Kidney (tissue), 14 donors: ENCODE results near the gene SIGLEC12. TPM values are rescaled to one million over a fixed set of nuclear protein-coding genes. Genes with fewer than 3 reads are reported as not detected.

ENCODE experiments used
- DNase-seq, 5 donors: peaks; one replicate each; pipeline ENCODE4 v3.0.0-alpha.2; 2013 to 2020
- FAIRE-seq: peaks from 2 replicates; lab custom pipeline; 2012; peaks lifted over from hg19 to GRCh38; lab: Jason Lieb, UNC
- H3K27ac ChIP-seq, 2 donors: one replicate each; pipeline ENCODE4 v1.7.0; 2013; ENCODE audit warnings: low read depth in 2 of 2, low read length in 2 of 2, inconsistent platforms in 1 of 2
- H3K27me3 ChIP-seq: one replicate; pipeline ENCODE4 v1.7.1; 2013; ENCODE audit warnings: low read length, inconsistent platforms; ENCODE audit not compliant: control insufficient read depth, insufficient read depth
- H3K36me3 ChIP-seq, 3 donors: one replicate each; pipeline versions ENCODE4 v1.7.0 to v1.7.1; 2013; ENCODE audit warnings: low read length in 3 of 3, control low read depth in 1 of 3, inconsistent platforms in 1 of 3; ENCODE audit not compliant: insufficient read depth in 3 of 3, control insufficient read depth in 2 of 3
- H3K4me1 ChIP-seq, 3 donors: one replicate each; pipeline versions ENCODE4 v1.7.0 to v1.7.1; 2013; ENCODE audit warnings: low read length in 3 of 3, inconsistent platforms in 1 of 3, low read depth in 1 of 3; ENCODE audit not compliant: control insufficient read depth in 2 of 3, insufficient read depth in 2 of 3
- H3K4me3 ChIP-seq, 3 donors: one replicate each; pipeline versions ENCODE4 v1.7.0 to v1.8.1; 2013; ENCODE audit warnings: low read length in 3 of 3, control low read depth in 1 of 3, inconsistent platforms in 1 of 3
- H3K9ac ChIP-seq, 3 donors: one replicate each; pipeline versions ENCODE4 v1.7.0 to v1.7.1; 2013; ENCODE audit warnings: low read length in 3 of 3, control low read depth in 1 of 3, inconsistent platforms in 1 of 3
- H3K9me3 ChIP-seq, 3 donors: one replicate each; pipeline versions ENCODE4 v1.7.0 to v1.7.1; 2013; ENCODE audit warnings: low read length in 3 of 3, control low read depth in 1 of 3, inconsistent platforms in 1 of 3; ENCODE audit not compliant: control insufficient read depth in 2 of 3, insufficient read depth in 1 of 3
- intact Hi-C: fragments of 100-400 bp; cut with DNase I; formaldehyde crosslinking; loops from one replicate; pipeline ENCODE4 v1.11.1; 2022
- polyA plus RNA-seq: library from polyadenylated mRNA; stranded (reverse); fragments of 350-450 nt; fragmentation: Illumina TruSeq; extraction: RNeasy Lipid Tissue Mini Kit (QIAGEN cat#74804); gene quantifications from one replicate; pipeline ENCODE4 v1.2.3, GENCODE V29; 2014; ENCODE audit warnings: low read depth, low replicate concordance; ENCODE audit not compliant: insufficient read depth
- total RNA-seq: library from RNA; stranded (reverse); fragmentation: NEBNext Ultra II Directional; extraction: Animal tissue kit (Norgen Biotek cat#: 25700); gene quantifications from one replicate; pipeline ENCODE4 v1.2.1, GENCODE V29; 2021
- TF ChIP-seq, protein P1 (sequence below): IDR thresholded peaks from 3 replicates; pipeline ENCODE4 v1.5.1; 2012; ENCODE audit warnings: mild to moderate bottlenecking, moderate library complexity, borderline replicate concordance; ENCODE audit not compliant: insufficient read depth; ENCODE audit errors: extremely low read depth
- donor health status: control.
- donor health status: control.
- donor health status: control.
- donor health status: control.
- donor health status: control.
- donor health status: DM: yes; HTN: yes; CAD: no.
- donor health status: Normal renal cell carcinoma (clear cell type).

The SIGLEC12 gene
- total and polyA plus RNA-seq, 2 donors from 2014 or later, result 0.66 TPM; not detected in 1

DNA sequence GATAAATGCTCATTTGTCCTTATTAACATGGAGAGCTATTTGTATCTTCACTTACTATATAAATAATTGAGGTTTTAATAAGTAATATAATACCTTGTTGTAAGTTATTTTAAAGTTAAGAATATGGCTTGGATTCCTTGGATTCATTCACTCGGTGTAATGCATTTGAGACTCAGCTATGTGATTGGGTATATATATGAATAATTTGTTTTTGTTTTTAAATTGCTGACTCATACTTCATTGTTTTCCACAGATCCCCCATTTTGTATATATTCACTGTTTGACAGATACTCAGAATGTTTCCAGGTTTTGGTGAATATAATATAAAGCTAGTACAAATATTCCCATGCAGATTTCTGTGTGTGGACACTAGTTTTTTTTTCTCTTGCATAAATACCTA lies 30.1 kb downstream of the SIGLEC12 start:
- H3K27ac ChIP-seq, result no peak overlapping the region
- FAIRE-seq, result no peak
- peaks cover 0 to 3% (median 0%) of the 10 kb centered on the region in 3 donors for H3K9me3 ChIP-seq
- no peaks in the 10 kb centered on the region for H3K36me3 ChIP-seq
- no peak overlapping the region for H3K4me3 ChIP-seq
- H3K27me3 ChIP-seq, result no peaks in the 10 kb centered on the region
- TF ChIP-seq, protein P1, sequence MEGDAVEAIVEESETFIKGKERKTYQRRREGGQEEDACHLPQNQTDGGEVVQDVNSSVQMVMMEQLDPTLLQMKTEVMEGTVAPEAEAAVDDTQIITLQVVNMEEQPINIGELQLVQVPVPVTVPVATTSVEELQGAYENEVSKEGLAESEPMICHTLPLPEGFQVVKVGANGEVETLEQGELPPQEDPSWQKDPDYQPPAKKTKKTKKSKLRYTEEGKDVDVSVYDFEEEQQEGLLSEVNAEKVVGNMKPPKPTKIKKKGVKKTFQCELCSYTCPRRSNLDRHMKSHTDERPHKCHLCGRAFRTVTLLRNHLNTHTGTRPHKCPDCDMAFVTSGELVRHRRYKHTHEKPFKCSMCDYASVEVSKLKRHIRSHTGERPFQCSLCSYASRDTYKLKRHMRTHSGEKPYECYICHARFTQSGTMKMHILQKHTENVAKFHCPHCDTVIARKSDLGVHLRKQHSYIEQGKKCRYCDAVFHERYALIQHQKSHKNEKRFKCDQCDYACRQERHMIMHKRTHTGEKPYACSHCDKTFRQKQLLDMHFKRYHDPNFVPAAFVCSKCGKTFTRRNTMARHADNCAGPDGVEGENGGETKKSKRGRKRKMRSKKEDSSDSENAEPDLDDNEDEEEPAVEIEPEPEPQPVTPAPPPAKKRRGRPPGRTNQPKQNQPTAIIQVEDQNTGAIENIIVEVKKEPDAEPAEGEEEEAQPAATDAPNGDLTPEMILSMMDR, result no peak
- H3K9ac ChIP-seq, result no peak overlapping the region
- H3K4me1 ChIP-seq, result no peaks in the 10 kb centered on the region
- intact Hi-C loops, result loop anchor here (10.0 kb wide), 1 partner anchor 173 kb away; the partner anchor contains the start of gene SIGLEC14
- no peak for DNase-seq

DNA sequence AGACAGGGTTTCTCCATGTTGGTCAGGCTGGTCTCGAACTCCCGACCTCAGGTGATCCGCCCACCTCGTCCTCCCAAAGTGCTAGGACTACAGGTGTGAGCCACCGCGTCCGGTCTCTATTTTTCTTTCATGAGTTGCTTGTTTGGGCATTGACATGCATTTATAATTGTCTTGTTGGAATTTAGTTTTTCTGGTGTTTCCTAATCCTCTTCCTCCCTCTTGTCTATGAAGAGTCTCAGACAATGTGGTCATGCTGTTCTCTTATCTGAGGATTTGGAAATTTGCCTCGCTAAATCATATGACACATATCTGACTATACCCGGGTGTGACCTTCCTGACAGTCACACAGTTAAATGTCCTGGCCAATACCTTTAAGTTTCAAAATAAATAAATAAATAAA lies 30.6 kb downstream of the SIGLEC12 start:
- H3K4me3 ChIP-seq, result no peak overlapping the region
- no peak overlapping the region for H3K9ac ChIP-seq
- intact Hi-C loops, result loop anchor here (10.0 kb wide), 1 partner anchor 174 kb away; the partner anchor contains the start of gene SIGLEC14
- no peak for FAIRE-seq
- H3K27ac ChIP-seq, result no peak overlapping the region
- no peak for DNase-seq
- no peaks in the 10 kb centered on the region for H3K27me3 ChIP-seq
- H3K9me3 ChIP-seq, result peaks cover 0 to under 1% (median 0%) of the 10 kb centered on the region in 3 donors
- no peaks in the 10 kb centered on the region for H3K4me1 ChIP-seq
- TF ChIP-seq, protein P1, result no peak
- no peaks in the 10 kb centered on the region for H3K36me3 ChIP-seq

DNA sequence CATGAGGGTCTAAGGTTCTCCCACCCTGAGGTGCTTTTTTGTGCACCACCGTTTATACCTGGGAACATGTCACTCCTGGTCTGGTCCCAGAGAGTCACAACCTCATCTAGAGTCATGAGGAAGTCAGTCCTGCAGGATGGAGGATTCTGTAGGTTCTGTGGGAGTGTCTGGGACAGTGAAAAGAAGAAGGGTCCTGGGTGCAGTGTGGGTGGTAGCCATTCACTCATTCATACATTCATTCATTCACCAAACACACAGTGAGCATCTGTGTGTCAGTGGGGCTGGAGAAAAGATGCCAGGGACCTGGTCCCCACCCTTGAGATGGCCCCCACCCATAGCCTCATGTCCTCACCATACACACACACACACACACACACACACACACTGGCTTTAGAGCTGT lies 32.0 kb downstream of the SIGLEC12 start:
- Histone ChIP-seq H3K9ac (no peak overlapping the region), H3K27ac (no peak overlapping the region), H3K36me3 (no peaks in the 10 kb centered on the region), H3K4me1 (no peaks in the 10 kb centered on the region), H3K27me3 (no peaks in the 10 kb centered on the region), H3K9me3 (no peaks in the 10 kb centered on the region), H3K4me3 (no peak overlapping the region)
- intact Hi-C loops, result loop anchor here (10.0 kb wide), 1 partner anchor 175 kb away; the partner anchor contains the start of gene SIGLEC14
- TF ChIP-seq, protein P1, result no peak
- DNase-seq, result no peak
- no peak for FAIRE-seq

DNA sequence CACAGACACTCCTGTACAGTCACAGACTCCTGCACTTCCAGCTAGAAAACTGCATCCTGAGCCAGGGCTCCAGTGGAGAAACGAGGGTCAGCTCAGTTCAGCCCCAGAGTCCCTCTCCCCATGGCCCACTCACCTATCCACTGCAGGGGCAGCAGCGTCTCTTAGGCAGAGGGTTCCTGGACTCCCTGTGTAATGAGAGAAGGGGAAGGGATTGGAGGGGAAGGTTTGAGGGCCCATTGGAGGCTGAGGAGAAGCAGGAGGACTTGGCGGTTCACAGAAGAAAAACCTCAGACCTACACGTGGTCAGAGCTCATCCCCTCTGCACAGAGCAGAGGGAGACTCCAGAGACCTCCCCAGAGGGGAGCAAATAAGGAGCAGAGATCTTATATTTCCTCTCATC lies 32.4 kb downstream of the SIGLEC12 start:
- H3K27me3 ChIP-seq, result peaks cover 2% of the 10 kb centered on the region
- FAIRE-seq, result no peak
- no peaks in the 10 kb centered on the region for H3K36me3 ChIP-seq

More for the DNA sequence above, 32.4 kb downstream of the SIGLEC12 start:
- Histone ChIP-seq H3K9me3 (no peaks in the 10 kb centered on the region), H3K27ac (no peak overlapping the region), H3K4me3 (no peak overlapping the region), H3K4me1 (no peaks in the 10 kb centered on the region), H3K9ac (no peak overlapping the region)
- TF ChIP-seq, protein P1, result no peak
- intact Hi-C loops, result no loop called here
- DNase-seq, result no peak
